Left ventricle myocardium inferior (tissue), 1 donor: ENCODE results near the gene ALDH8A1. TPM values are rescaled to one million over a fixed set of nuclear protein-coding genes. Genes with fewer than 3 reads are reported as not detected.

Source experiments
- DNase-seq: peaks from one replicate; pipeline ENCODE4 v3.0.0-alpha.2; 2020
- H3K27ac ChIP-seq: fragments of 200-600 bp; replicated peaks from 2 replicates; pipeline ENCODE4 v1.8.0; 2021
- H3K27me3 ChIP-seq: fragments of 200-600 bp; 2 replicates; pipeline ENCODE4 v1.8.0; 2021; ENCODE audit warnings: low read depth
- H3K36me3 ChIP-seq: fragments of 200-600 bp; 2 replicates; pipeline ENCODE4 v1.8.0; 2021
- H3K4me1 ChIP-seq: fragments of 200-600 bp; 2 replicates; pipeline ENCODE4 v1.8.0; 2021
- H3K4me3 ChIP-seq: fragments of 200-600 bp; 2 replicates; pipeline ENCODE4 v1.8.0; 2021; ENCODE audit warnings: mild to moderate bottlenecking, moderate library complexity
- H3K9me3 ChIP-seq: fragments of 200-600 bp; replicated peaks from 2 replicates; pipeline ENCODE4 v1.8.0; 2021
- intact Hi-C: fragments of 100-400 bp; cut with micrococcal nuclease; formaldehyde crosslinking; loops from one replicate; pipeline ENCODE4 v1.11.0; 2022
- total RNA-seq: library from RNA; stranded (reverse); fragmentation: NEBNext Ultra II Directional; extraction: Animal tissue kit (Norgen Biotek cat#: 25700); gene quantifications from one replicate; pipeline ENCODE4 v1.2.1, GENCODE V29; 2021
- TF ChIP-seq, protein P1 (sequence below): fragments of 200-600 bp; IDR thresholded peaks from 2 replicates; pipeline ENCODE4 v1.8.0; 2021; ENCODE audit warnings: antibody characterized with exemption, mild to moderate bottlenecking, borderline replicate concordance
- donor health status: DM: no; HTN: yes; CAD: no; lungs with severe emphysema.

Gene ALDH8A1
- total RNA-seq, 1 donor from 2014 or later = 0.08 TPM

GRCh38 chr6:134943522-134944111 lies 6.3 kb downstream of the ALDH8A1 start:
- Histone ChIP-seq H3K36me3 (no peaks in the 10 kb centered on the region), H3K4me1 (no peaks in the 10 kb centered on the region), H3K4me3 (no peak overlapping the region), H3K27me3 (no peaks in the 10 kb centered on the region), H3K9me3 (peaks cover 8% of the 10 kb centered on the region), H3K27ac (no peak overlapping the region)
- DNase-seq = no peak
- TF ChIP-seq, protein P1, sequence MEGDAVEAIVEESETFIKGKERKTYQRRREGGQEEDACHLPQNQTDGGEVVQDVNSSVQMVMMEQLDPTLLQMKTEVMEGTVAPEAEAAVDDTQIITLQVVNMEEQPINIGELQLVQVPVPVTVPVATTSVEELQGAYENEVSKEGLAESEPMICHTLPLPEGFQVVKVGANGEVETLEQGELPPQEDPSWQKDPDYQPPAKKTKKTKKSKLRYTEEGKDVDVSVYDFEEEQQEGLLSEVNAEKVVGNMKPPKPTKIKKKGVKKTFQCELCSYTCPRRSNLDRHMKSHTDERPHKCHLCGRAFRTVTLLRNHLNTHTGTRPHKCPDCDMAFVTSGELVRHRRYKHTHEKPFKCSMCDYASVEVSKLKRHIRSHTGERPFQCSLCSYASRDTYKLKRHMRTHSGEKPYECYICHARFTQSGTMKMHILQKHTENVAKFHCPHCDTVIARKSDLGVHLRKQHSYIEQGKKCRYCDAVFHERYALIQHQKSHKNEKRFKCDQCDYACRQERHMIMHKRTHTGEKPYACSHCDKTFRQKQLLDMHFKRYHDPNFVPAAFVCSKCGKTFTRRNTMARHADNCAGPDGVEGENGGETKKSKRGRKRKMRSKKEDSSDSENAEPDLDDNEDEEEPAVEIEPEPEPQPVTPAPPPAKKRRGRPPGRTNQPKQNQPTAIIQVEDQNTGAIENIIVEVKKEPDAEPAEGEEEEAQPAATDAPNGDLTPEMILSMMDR = no peak
- intact Hi-C loops = no loop called here

GRCh38 chr6:134938896-134939295 lies 11.0 kb downstream of the ALDH8A1 start:
- no peak for DNase-seq
- Histone ChIP-seq H3K27ac (no peak overlapping the region), H3K9me3 (no peaks in the 10 kb centered on the region), H3K27me3 (no peaks in the 10 kb centered on the region), H3K36me3 (no peaks in the 10 kb centered on the region), H3K4me1 (no peaks in the 10 kb centered on the region), H3K4me3 (no peak overlapping the region)
- TF ChIP-seq, protein P1 = no peak
- intact Hi-C loops = no loop called here

- intact Hi-C loops = no loop called here
- Histone ChIP-seq H3K27ac (no peak overlapping the region), H3K36me3 (no peaks in the 10 kb centered on the region), H3K4me1 (no peaks in the 10 kb centered on the region), H3K4me3 (no peak overlapping the region), H3K27me3 (no peaks in the 10 kb centered on the region), H3K9me3 (no peaks in the 10 kb centered on the region)
- TF ChIP-seq, protein P1 = no peak
- DNase-seq = no peak
Measured at GRCh38 chr6:134937426-134937825, 12.5 kb downstream of the ALDH8A1 start.

GRCh38 chr6:134936931-134937330 lies 13.0 kb downstream of the ALDH8A1 start:
- Histone ChIP-seq H3K27me3 (no peaks in the 10 kb centered on the region), H3K36me3 (no peaks in the 10 kb centered on the region), H3K27ac (no peak overlapping the region), H3K4me1 (no peaks in the 10 kb centered on the region), H3K9me3 (no peaks in the 10 kb centered on the region), H3K4me3 (no peak overlapping the region)
- no peak for DNase-seq
- TF ChIP-seq, protein P1 = no peak
- intact Hi-C loops = no loop called here

DNA sequence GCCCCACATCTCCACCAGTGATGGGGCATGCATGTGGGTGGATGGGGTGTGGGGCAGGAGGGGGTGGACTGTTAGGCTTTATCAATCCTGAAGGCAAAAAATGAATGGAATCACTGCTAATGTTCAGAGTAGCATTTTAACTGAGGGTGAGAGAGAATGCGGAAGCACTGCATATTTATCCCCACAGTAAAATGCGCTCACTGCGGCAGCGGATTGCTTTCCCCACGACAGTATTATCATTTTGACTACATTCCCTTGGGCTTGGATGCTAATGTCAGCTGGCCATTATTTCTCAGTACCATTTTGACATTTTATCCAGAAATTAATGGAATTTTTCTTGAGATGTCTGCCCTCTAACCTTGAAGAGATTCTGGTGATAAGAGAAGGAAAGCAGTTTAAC lies 13.4 kb downstream of the ALDH8A1 start:
- TF ChIP-seq, protein P1 = no peak
- Histone ChIP-seq H3K9me3 (no peaks in the 10 kb centered on the region), H3K36me3 (no peaks in the 10 kb centered on the region), H3K4me1 (no peaks in the 10 kb centered on the region), H3K27me3 (no peaks in the 10 kb centered on the region), H3K4me3 (no peak overlapping the region), H3K27ac (no peak overlapping the region)
- intact Hi-C loops = no loop called here
- DNase-seq = no peak
